ENCODE data around the gene PTPMT1.

DNA sequence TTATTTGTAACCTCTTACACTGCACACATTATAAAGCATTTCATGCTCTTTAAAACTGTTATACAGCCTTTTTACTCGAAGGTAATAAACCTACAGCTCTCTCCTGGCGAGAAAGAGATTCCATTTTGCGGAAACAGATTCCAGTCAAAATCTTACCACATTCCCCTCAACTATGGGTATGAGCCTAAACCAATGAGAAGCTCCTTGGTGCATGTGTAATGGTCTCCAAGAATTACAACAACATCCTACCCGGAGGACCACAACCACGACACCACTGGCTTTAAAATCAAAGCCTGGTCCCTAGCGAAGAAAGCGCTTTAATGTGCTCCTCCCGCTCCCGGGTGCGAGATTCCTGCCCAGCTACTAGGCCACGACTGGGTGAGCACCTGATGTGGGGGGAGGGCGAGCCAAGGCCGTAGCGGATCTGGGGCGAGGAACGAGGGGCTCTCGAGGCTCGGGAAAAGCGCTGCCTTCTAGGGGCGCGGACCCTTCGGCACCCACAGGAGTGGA, 13.3 kb upstream of the PTPMT1 start:
- TF ChIP-seq, protein P1, sequence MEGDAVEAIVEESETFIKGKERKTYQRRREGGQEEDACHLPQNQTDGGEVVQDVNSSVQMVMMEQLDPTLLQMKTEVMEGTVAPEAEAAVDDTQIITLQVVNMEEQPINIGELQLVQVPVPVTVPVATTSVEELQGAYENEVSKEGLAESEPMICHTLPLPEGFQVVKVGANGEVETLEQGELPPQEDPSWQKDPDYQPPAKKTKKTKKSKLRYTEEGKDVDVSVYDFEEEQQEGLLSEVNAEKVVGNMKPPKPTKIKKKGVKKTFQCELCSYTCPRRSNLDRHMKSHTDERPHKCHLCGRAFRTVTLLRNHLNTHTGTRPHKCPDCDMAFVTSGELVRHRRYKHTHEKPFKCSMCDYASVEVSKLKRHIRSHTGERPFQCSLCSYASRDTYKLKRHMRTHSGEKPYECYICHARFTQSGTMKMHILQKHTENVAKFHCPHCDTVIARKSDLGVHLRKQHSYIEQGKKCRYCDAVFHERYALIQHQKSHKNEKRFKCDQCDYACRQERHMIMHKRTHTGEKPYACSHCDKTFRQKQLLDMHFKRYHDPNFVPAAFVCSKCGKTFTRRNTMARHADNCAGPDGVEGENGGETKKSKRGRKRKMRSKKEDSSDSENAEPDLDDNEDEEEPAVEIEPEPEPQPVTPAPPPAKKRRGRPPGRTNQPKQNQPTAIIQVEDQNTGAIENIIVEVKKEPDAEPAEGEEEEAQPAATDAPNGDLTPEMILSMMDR (IDR thresholded peaks at IDR 0.05; ENCODE audit: low read depth, low read length) = no peak
- no peak for TF ChIP-seq EZH2phosphoT487 (IDR thresholded peaks at IDR 0.05; ENCODE audit: low read depth)

Measured in OCI-LY3 (cell line).